Stomach (tissue), 9 donors: ENCODE measurements around the gene PKP4. TPM values are rescaled to one million over a fixed set of nuclear protein-coding genes. Genes with fewer than 3 reads are reported as not detected.

Source experiments
- DNase-seq, 2 donors: peaks; one replicate each; pipeline versions ENCODE4 v3.0.0 to v3.0.0-alpha.2; 2013 to 2019
- H3K27ac ChIP-seq, 5 donors: fragments of 200-600 bp in 4 of 5; sonication (generic) in 4 of 5; one replicate each; pipeline ENCODE4 v1.5.1; 2013 to 2019; ENCODE audit warnings: mild to moderate bottlenecking in 1 of 5, moderate library complexity in 1 of 5
- H3K27me3 ChIP-seq, 3 donors: fragments of 200-600 bp; sonication (generic); one replicate each; pipeline ENCODE4 v1.5.1; 2017 to 2019; ENCODE audit warnings: mixed run types in 1 of 3
- H3K36me3 ChIP-seq, 4 donors: fragments of 200-600 bp; sonication (generic); 1 replicate in 3 of 4; 2 replicates in 1 of 4; pipeline ENCODE4 v1.5.1; 2016 to 2019
- H3K4me1 ChIP-seq, 4 donors: fragments of 200-600 bp; sonication (generic); one replicate each; pipeline ENCODE4 v1.5.1; 2016 to 2019
- H3K4me3 ChIP-seq, 4 donors: fragments of 200-600 bp; sonication (generic) in 3 of 4; one replicate each; pipeline ENCODE4 v1.5.1; 2016 to 2019; ENCODE audit warnings: mild to moderate bottlenecking in 1 of 4
- H3K9me3 ChIP-seq, 4 donors: fragments of 200-600 bp; sonication (generic); one replicate each; pipeline ENCODE4 v1.5.1; 2016 to 2019
- CTCF ChIP-seq, 7 experiments: fragments of 450-650 bp in 4 of 7; fragments of 200-600 bp in 3 of 7; sonication (generic) in 3 of 7; IDR thresholded peaks; one replicate each; pipeline ENCODE4 v1.5.1; 2016 to 2019; ENCODE audit warnings: antibody characterized with exemption in 7 of 7, control low read depth in 2 of 7, mild to moderate bottlenecking in 1 of 7
- EP300 ChIP-seq: sonication (generic); formaldehyde crosslinking; IDR thresholded peaks from one replicate; pipeline ENCODE4 v1.6.1; 2017; ENCODE audit warnings: antibody characterized with exemption
- POLR2A ChIP-seq, 4 donors: fragments of 450-650 bp; IDR thresholded peaks; one replicate each; pipeline ENCODE4 v1.6.1; 2016; ENCODE audit warnings: antibody characterized with exemption in 4 of 4, control low read depth in 2 of 4, mild to moderate bottlenecking in 1 of 4, moderate library complexity in 1 of 4
- POLR2AphosphoS5 ChIP-seq, 3 donors: sonication (generic); formaldehyde crosslinking; IDR thresholded peaks; one replicate each; pipeline ENCODE4 v1.6.1; 2016; ENCODE audit warnings: antibody characterized with exemption in 3 of 3
- whole genome bisulfite sequencing, 5 donors: extraction: QIAGEN DNeasy Blood & Tissue Kit in 3 of 5; methylation state at CpG; one replicate each; pipeline versions ENCODE4 v1.1.5 to v1.1.7; 2013 to 2018; 5-methylcytosine and 5-hydroxymethylcytosine counted together
- intact Hi-C: fragments of 100-400 bp; cut with DNase I; formaldehyde crosslinking; loops from one replicate; pipeline ENCODE4 v1.15.1; 2023; ENCODE audit warnings: low total_unique reads
- polyA plus RNA-seq, 3 donors: library from polyadenylated mRNA; stranded (reverse); fragments of 200-250 nt; gene quantifications; one replicate each; pipeline ENCODE4 v1.2.3, GENCODE V29; 2013
- total RNA-seq, 5 donors: library from RNA; depleted of rRNA; stranded (reverse); fragments of >200 nt; gene quantifications; one replicate each; pipeline versions ENCODE4 v1.1.0 to v1.2.3, GENCODE V29; 2014 to 2016
- donor health status: healthy with polysubstance abuse.
- donor health status: Bipolar disorder and iron deficiency.
- donor health status: healthy.

The PKP4 gene
- total and polyA plus RNA-seq, 8 donors: 20.5 to 223 (median 75.8) TPM

GRCh38 chr2:158647436-158648231 is 190.9 kb downstream of the PKP4 start:
- no peak overlapping the region for H3K4me3 ChIP-seq
- H3K4me1 ChIP-seq: no peaks in the 10 kb centered on the region
- DNase-seq: no peak
- H3K27me3 ChIP-seq: no peaks in the 10 kb centered on the region
- peaks cover 0 to 39% (median 32%) of the 10 kb centered on the region in 4 donors for H3K36me3 ChIP-seq
- no peak overlapping the region for H3K27ac ChIP-seq
- TF ChIP-seq EP300 (no peak), CTCF (IDR thresholded peaks at IDR 0.05) (no peak), POLR2A (IDR thresholded peaks at IDR 0.05) (no peak), POLR2AphosphoS5 (IDR thresholded peaks at IDR 0.05) (no peak)
- intact Hi-C loops: no loop called here
- H3K9me3 ChIP-seq: no peaks in the 10 kb centered on the region
- WGBS, 5 donors: 94 to 98% (median 95%) methylated on average over 2 of the region's 2 CpGs

GRCh38 chr2:158649846-158650245 is 193.1 kb downstream of the PKP4 start:
- H3K4me1 ChIP-seq: no peaks in the 10 kb centered on the region
- H3K4me3 ChIP-seq: no peak overlapping the region
- no peak for DNase-seq
- intact Hi-C loops: no loop called here
- WGBS, 5 donors: 58 to 93% (median 91%) methylated on average over 2 of the region's 2 CpGs
- peaks cover 0 to 32% (median 19%) of the 10 kb centered on the region in 4 donors for H3K36me3 ChIP-seq
- H3K9me3 ChIP-seq: no peaks in the 10 kb centered on the region
- H3K27me3 ChIP-seq: no peaks in the 10 kb centered on the region
- H3K27ac ChIP-seq: no peak overlapping the region
- no peak for TF ChIP-seq POLR2A (IDR thresholded peaks at IDR 0.05)
- no peak for TF ChIP-seq CTCF (IDR thresholded peaks at IDR 0.05)
- no peak for TF ChIP-seq POLR2AphosphoS5 (IDR thresholded peaks at IDR 0.05)
- TF ChIP-seq EP300: no peak

GRCh38 chr2:158650646-158651357 is 194.1 kb downstream of the PKP4 start:
- WGBS, 5 donors: 87 to 93% (median 90%) methylated on average over 5 to 6 of the region's 6 CpGs
- Histone ChIP-seq H3K4me1 (no peaks in the 10 kb centered on the region), H3K36me3 (peaks cover 0 to 37% (median 19%) of the 10 kb centered on the region in 4 donors), H3K27ac (no peak overlapping the region), H3K27me3 (no peaks in the 10 kb centered on the region), H3K4me3 (no peak overlapping the region), H3K9me3 (no peaks in the 10 kb centered on the region)
- TF ChIP-seq POLR2AphosphoS5 (IDR thresholded peaks at IDR 0.05): no peak
- TF ChIP-seq EP300: no peak
- TF ChIP-seq CTCF (IDR thresholded peaks at IDR 0.05): no peak
- no peak for TF ChIP-seq POLR2A (IDR thresholded peaks at IDR 0.05)
- no peak for DNase-seq
- intact Hi-C loops: no loop called here

- Histone ChIP-seq H3K4me1 (no peaks in the 10 kb centered on the region), H3K27me3 (no peaks in the 10 kb centered on the region), H3K4me3 (no peak overlapping the region), H3K9me3 (no peaks in the 10 kb centered on the region), H3K27ac (no peak overlapping the region), H3K36me3 (peaks cover 0 to 42% (median 20%) of the 10 kb centered on the region in 4 donors)
- intact Hi-C loops: no loop called here
- TF ChIP-seq POLR2AphosphoS5 (IDR thresholded peaks at IDR 0.05): no peak
- TF ChIP-seq CTCF (IDR thresholded peaks at IDR 0.05): no peak
- no peak for TF ChIP-seq POLR2A (IDR thresholded peaks at IDR 0.05)
- no peak for TF ChIP-seq EP300
- 90 to 94% (median 93%) methylated on average over 6 of the region's 6 CpGs for WGBS, 5 donors
- no peak for DNase-seq
Observed at GRCh38 chr2:158651358-158652057, 194.8 kb downstream of the PKP4 start.
